Small intestine (tissue), 7 donors: ENCODE data around the gene MKNK1. TPM values are rescaled to one million over a fixed set of nuclear protein-coding genes. Genes with fewer than 3 reads are reported as not detected.

ENCODE experiments used
- DNase-seq, 2 donors: peaks; one replicate each; pipeline versions ENCODE4 v3.0.0 to v3.0.0-alpha.2; 2013
- FAIRE-seq: peaks from 2 replicates; lab custom pipeline; 2012; peaks lifted over from hg19 to GRCh38; lab: Jason Lieb, UNC
- H3K27ac ChIP-seq, 3 donors: one replicate each; pipeline ENCODE4 v1.5.1; 2013; ENCODE audit warnings: low read length in 2 of 3, mild to moderate bottlenecking in 2 of 3, control low read depth in 1 of 3, inconsistent platforms in 1 of 3, low read depth in 1 of 3, moderate library complexity in 1 of 3
- H3K27me3 ChIP-seq, 3 donors: one replicate each; pipeline ENCODE4 v1.6.1; 2013; ENCODE audit warnings: low read length in 3 of 3, inconsistent platforms in 1 of 3; ENCODE audit not compliant: control insufficient read depth in 3 of 3, insufficient read depth in 3 of 3
- H3K36me3 ChIP-seq, 3 donors: one replicate each; pipeline ENCODE4 v1.6.1; 2013; ENCODE audit warnings: low read length in 3 of 3, inconsistent platforms in 1 of 3, low read depth in 1 of 3, mild to moderate bottlenecking in 1 of 3, moderate library complexity in 1 of 3; ENCODE audit not compliant: control insufficient read depth in 3 of 3, insufficient read depth in 2 of 3
- H3K4me1 ChIP-seq, 3 donors: one replicate each; pipeline ENCODE4 v1.6.1; 2013; ENCODE audit warnings: low read length in 2 of 3, inconsistent platforms in 1 of 3, low read depth in 1 of 3, mild to moderate bottlenecking in 1 of 3, moderate library complexity in 1 of 3; ENCODE audit not compliant: control insufficient read depth in 3 of 3, insufficient read depth in 2 of 3
- H3K4me3 ChIP-seq, 3 donors: one replicate each; pipeline ENCODE4 v1.5.1; 2013; ENCODE audit warnings: low read length in 3 of 3, control low read depth in 1 of 3, inconsistent platforms in 1 of 3, low read depth in 1 of 3, mild to moderate bottlenecking in 1 of 3, moderate library complexity in 1 of 3
- H3K9me3 ChIP-seq, 2 donors: one replicate each; pipeline ENCODE4 v1.6.1; 2013; ENCODE audit warnings: low read depth in 1 of 2, low read length in 1 of 2; ENCODE audit not compliant: control insufficient read depth in 2 of 2, insufficient read depth in 1 of 2
- WGBS, 3 donors: extraction: QIAGEN DNeasy Blood & Tissue Kit; methylation state at CpG; one replicate each; pipeline ENCODE4 v1.1.7; 2013; 5-methylcytosine and 5-hydroxymethylcytosine counted together
- polyA plus RNA-seq, 4 donors: library from polyadenylated mRNA; stranded (reverse) in 3 of 4; unstranded in 1 of 4; fragments of 200-250 nt in 3 of 4; fragments of 120-200 nt in 1 of 4; gene quantifications; one replicate each; pipeline versions ENCODE4 v1.2.1 to v1.2.3, GENCODE V29; 2013
- donor health status: healthy with polysubstance abuse.
- donor health status: control.
- donor health status: control.
- donor health status: Bipolar disorder and iron deficiency.
- donor health status: healthy.

The MKNK1 gene
- polyA plus RNA-seq, 4 donors = 20.2 to 42.5 (median 33.5) TPM

GRCh38 chr1:46611691-46612221 is 7.7 kb upstream of the MKNK1 start:
- DNase-seq (no peak), FAIRE-seq (no peak)
- H3K4me1 ChIP-seq = peaks cover 0 to 22% (median 9%) of the 10 kb centered on the region in 3 donors
- H3K36me3 ChIP-seq = peaks cover 9 to 54% (median 15%) of the 10 kb centered on the region in 3 donors
- WGBS, 3 donors = 66 to 75% (median 71%) methylated on average over 7 of the region's 7 CpGs
- H3K27me3 ChIP-seq = no peaks in the 10 kb centered on the region
- no peaks in the 10 kb centered on the region for H3K9me3 ChIP-seq
- no peak overlapping the region for H3K27ac ChIP-seq
- H3K4me3 ChIP-seq = no peak overlapping the region

- peaks cover 2 to 13% (median 5%) of the 10 kb centered on the region in 3 donors for H3K4me1 ChIP-seq
- no peak overlapping the region for H3K4me3 ChIP-seq
Observed at GRCh38 chr1:46607345-46608130, 3.5 kb upstream of the MKNK1 start.

GRCh38 chr1:46606255-46606965 is 2.3 kb upstream of the MKNK1 start:
- no peak for FAIRE-seq
- H3K9me3 ChIP-seq = no peaks in the 10 kb centered on the region

More at GRCh38 chr1:46607345-46608130, 3.5 kb upstream of the MKNK1 start:
- Histone ChIP-seq H3K9me3 (no peaks in the 10 kb centered on the region), H3K27ac (no peak overlapping the region), H3K36me3 (peaks cover 6 to 47% (median 15%) of the 10 kb centered on the region in 3 donors), H3K27me3 (no peaks in the 10 kb centered on the region)
- FAIRE-seq (no peak), DNase-seq (no peak)
- WGBS, 3 donors = 88 to 93% (median 89%) methylated on average over 7 of the region's 7 CpGs

DNA sequence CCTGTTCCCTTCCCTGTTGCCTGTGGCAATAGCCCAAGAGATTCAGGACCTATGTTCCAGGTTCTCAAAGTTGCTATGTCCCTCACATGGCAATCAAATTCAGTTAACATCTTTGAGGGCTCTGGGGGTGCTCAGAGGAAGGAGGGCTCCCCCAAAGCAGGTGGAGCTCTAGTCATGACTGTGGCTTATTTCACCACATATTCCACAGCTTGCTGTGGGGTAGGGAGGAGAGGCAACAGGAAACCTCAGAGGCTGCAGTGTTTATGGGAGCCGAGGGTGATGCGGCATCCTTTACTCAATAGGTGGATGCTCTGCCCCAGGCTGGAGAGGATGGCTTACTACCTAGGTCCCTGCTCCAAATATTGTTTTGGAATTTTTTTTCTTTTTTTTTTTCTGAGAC is 1.2 kb upstream of the MKNK1 start:
- no peak overlapping the region for H3K4me3 ChIP-seq
- H3K4me1 ChIP-seq = peaks cover 2 to 10% (median 5%) of the 10 kb centered on the region in 3 donors
- H3K36me3 ChIP-seq = peaks cover 6 to 34% (median 9%) of the 10 kb centered on the region in 3 donors
- WGBS, 3 donors = 66 to 78% (median 73%) methylated on average over 2 of the region's 2 CpGs
- H3K9me3 ChIP-seq = no peaks in the 10 kb centered on the region
- no peaks in the 10 kb centered on the region for H3K27me3 ChIP-seq
- FAIRE-seq (no peak), DNase-seq (peak in 1 of 2 donors; percentile 23)
- no peak overlapping the region for H3K27ac ChIP-seq

More at GRCh38 chr1:46606255-46606965, 2.3 kb upstream of the MKNK1 start:
- Histone ChIP-seq H3K36me3 (peaks cover 6 to 37% (median 13%) of the 10 kb centered on the region in 3 donors), H3K27me3 (no peaks in the 10 kb centered on the region), H3K4me3 (no peak overlapping the region), H3K27ac (no peak overlapping the region), H3K4me1 (peaks cover 2 to 10% (median 5%) of the 10 kb centered on the region in 3 donors)
- no peak for DNase-seq
- 93 to 98% (median 93%) methylated on average over 2 of the region's 2 CpGs for WGBS, 3 donors

- H3K36me3 ChIP-seq = peaks cover 0 to 17% (median 4%) of the 10 kb centered on the region in 3 donors
- FAIRE-seq (no peak), DNase-seq (peak in 1 of 2 donors; percentile 31)
- no peaks in the 10 kb centered on the region for H3K9me3 ChIP-seq
- no peaks in the 10 kb centered on the region for H3K27me3 ChIP-seq
- H3K4me1 ChIP-seq = peaks cover 2 to 15% (median 5%) of the 10 kb centered on the region in 3 donors
- WGBS, 3 donors = 0 to 2% (median 1%) methylated on average over 2 of the region's 2 CpGs
- H3K27ac ChIP-seq = peak overlapping the region; percentile 68 to 94 (median 82)
- H3K4me3 ChIP-seq = peak overlapping the region; percentile 81 to 90 (median 86)
Observed at GRCh38 chr1:46603481-46603857, 599 bp downstream of the MKNK1 start.

DNA sequence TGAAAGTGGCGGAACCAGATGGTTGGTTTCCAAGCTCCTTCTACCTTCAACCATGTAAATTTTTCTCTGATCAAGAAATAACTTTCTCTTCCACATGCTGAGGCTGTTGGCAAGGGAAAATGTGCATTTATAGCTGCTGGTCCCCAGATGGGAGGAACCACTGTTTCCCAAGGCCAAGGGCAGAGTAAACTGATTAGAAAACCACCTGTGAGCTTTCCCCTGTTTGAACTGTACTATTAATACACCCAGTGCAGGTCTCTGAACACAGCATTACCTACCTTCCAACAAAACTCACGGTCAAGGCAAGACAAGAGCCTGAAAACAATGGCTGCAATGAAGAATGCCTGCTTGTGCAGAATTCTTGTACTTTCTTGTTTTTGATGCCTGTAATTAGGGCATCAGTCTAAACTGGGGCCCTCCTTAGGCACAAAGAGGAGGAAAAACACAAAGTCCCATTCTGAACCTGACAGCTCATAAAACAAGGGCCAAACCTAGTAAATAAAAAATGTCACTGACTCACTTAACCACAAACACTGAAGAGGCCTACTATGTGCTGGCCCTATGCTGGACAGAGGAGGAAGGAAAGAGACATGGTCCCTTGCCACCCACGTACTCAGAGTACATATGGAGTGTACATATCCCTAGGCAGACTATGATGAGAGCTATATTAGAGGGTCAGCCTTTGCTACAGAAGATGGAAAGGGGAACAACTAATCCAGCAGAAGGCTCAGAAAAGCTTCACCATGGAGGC is 2.6 kb downstream of the MKNK1 start:
- H3K36me3 ChIP-seq = peaks cover 0 to under 1% (median 0%) of the 10 kb centered on the region in 3 donors
- no peak for FAIRE-seq
- H3K27ac ChIP-seq = peak overlapping the region in 1 of 3 donors; percentile 6
- H3K4me3 ChIP-seq = no peak overlapping the region
- peaks cover 2 to 15% (median 5%) of the 10 kb centered on the region in 3 donors for H3K4me1 ChIP-seq
- no peaks in the 10 kb centered on the region for H3K9me3 ChIP-seq
- WGBS, 3 donors = 65 to 80% (median 67%) methylated on average over 3 of the region's 3 CpGs
- no peaks in the 10 kb centered on the region for H3K27me3 ChIP-seq
- peak in 1 of 2 donors; percentile 42 for DNase-seq

GRCh38 chr1:46599059-46599970 is 4.8 kb downstream of the MKNK1 start:
- H3K36me3 ChIP-seq = peaks cover 0 to 3% (median 0%) of the 10 kb centered on the region in 3 donors
- H3K27ac ChIP-seq = no peak overlapping the region
- WGBS, 3 donors = 79 to 84% (median 83%) methylated on average over 9 of the region's 9 CpGs
- no peaks in the 10 kb centered on the region for H3K27me3 ChIP-seq
- no peak overlapping the region for H3K4me3 ChIP-seq
- no peak for FAIRE-seq
- DNase-seq = no peak
- H3K9me3 ChIP-seq = no peaks in the 10 kb centered on the region
- peaks cover 2 to 8% (median 5%) of the 10 kb centered on the region in 3 donors for H3K4me1 ChIP-seq
